ENCODE results near the gene DSCAM.
"Not testable (repeated sequence)": the region's sequence is repeated elsewhere in the genome, so short reads cannot be mapped to it uniquely, and the experiment has no call there.

Gene DSCAM

GRCh38 chr21:40846587-40847411 lies at the start of gene DSCAM:
DSCAM (minus strand) TSS chr21:40847158; CDS start chr21:40846661, 497 bp downstream.
- no peak for DNase-seq

- not testable (repeated sequence) for DNase-seq
Measured at GRCh38 chr21:40895697-40896096, 48.7 kb upstream of the DSCAM start.

- DNase-seq, result no peak
Measured at GRCh38 chr21:40886931-40887330, 40.0 kb upstream of the DSCAM start.

- DNase-seq, result no peak
Measured at GRCh38 chr21:40886006-40886405, 39.0 kb upstream of the DSCAM start.

GRCh38 chr21:40882192-40882915 lies 35.4 kb upstream of the DSCAM start:
- no peak for DNase-seq

- no peak for DNase-seq
Measured at GRCh38 chr21:40881767-40882166, 34.8 kb upstream of the DSCAM start.

- no peak for DNase-seq
Measured at GRCh38 chr21:40871099-40871498, 24.1 kb upstream of the DSCAM start.

GRCh38 chr21:40863839-40864238 lies 16.9 kb upstream of the DSCAM start:
- no peak for DNase-seq

GRCh38 chr21:40858517-40858916 lies 11.6 kb upstream of the DSCAM start:
- no peak for DNase-seq

GRCh38 chr21:40853956-40854688 lies 7.2 kb upstream of the DSCAM start:
- no peak for DNase-seq

- DNase-seq, result no peak
Measured at GRCh38 chr21:40852563-40852962, 5.6 kb upstream of the DSCAM start.

- no peak for DNase-seq
Measured at GRCh38 chr21:40851749-40852148, 4.8 kb upstream of the DSCAM start.

- DNase-seq, result no peak
Measured at GRCh38 chr21:40850071-40850470, 3.1 kb upstream of the DSCAM start.

- no peak for DNase-seq
Measured at GRCh38 chr21:40847951-40848350, 993 bp upstream of the DSCAM start.

- DNase-seq, result no peak
Measured at GRCh38 chr21:40846103-40846502, 855 bp downstream of the DSCAM start.

- no peak for DNase-seq
Measured at GRCh38 chr21:40845441-40845995, 1.4 kb downstream of the DSCAM start.

GRCh38 chr21:40844935-40845334 lies 2.0 kb downstream of the DSCAM start:
- no peak for DNase-seq

- no peak for DNase-seq
Measured at GRCh38 chr21:40842197-40842552, 4.8 kb downstream of the DSCAM start.

GRCh38 chr21:40841524-40842196 lies 5.3 kb downstream of the DSCAM start:
- DNase-seq, result no peak

GRCh38 chr21:40840401-40841125 lies 6.4 kb downstream of the DSCAM start:
- DNase-seq, result no peak

GRCh38 chr21:40839521-40839920 lies 7.4 kb downstream of the DSCAM start:
- no peak for DNase-seq

- DNase-seq, result no peak
Measured at GRCh38 chr21:40837456-40837855, 9.5 kb downstream of the DSCAM start.
